HS-5 (cell line): ENCODE measurements around the gene NPR1.
"Not testable (repeated sequence)": the region's sequence is repeated elsewhere in the genome, so short reads cannot be mapped to it uniquely, and the experiment has no call there.

ENCODE experiments used
- DNase-seq: peaks from one replicate; pipeline ENCODE4 v3.0.0-alpha.2; 2012; ENCODE audit warnings: low read depth

Gene NPR1

GRCh38 chr1:153682730-153683129 is 4.2 kb downstream of the NPR1 start:
- DNase-seq, result no peak

GRCh38 chr1:153683854-153684253 is 5.4 kb downstream of the NPR1 start:
- no peak for DNase-seq

- DNase-seq, result no peak
These were observed 6.4 kb downstream of the NPR1 start for GRCh38 chr1:153684892-153685291.

DNA sequence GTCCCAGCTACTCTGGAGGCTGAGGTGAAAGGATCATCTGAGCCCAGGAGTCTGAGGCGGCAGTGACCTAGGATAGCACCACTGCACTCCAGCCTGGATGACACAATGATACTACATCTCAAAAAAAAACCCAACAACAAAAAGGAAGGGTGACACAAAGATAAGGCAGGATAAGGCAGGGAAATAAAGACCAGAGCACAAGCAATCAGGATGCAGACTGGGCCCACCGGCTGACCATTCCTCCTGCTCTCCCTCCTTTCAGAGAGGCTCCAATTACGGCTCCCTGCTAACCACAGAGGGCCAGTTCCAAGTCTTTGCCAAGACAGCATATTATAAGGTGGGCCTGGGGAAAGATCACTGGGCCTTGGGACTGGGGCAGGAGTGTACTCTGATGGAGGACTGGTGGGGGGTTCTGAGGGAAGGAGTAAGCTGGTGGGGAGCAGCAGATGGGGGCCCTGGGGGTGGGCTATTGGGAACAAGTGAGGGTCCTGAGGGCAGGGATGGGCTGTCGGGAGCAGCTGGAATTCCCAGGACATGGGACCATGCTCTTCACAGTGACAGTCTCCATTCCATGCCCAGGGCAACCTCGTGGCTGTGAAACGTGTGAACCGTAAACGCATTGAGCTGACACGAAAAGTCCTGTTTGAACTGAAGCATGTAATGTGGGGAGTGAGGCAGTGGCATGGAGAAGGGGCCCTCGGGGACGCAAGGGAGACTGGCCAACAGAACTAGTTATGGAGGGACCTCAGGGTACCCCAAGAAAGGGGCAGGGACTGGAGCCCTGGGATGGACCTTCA is 7.3 kb downstream of the NPR1 start:
- no peak for DNase-seq

- no peak for DNase-seq
These were observed 9.0 kb downstream of the NPR1 start for GRCh38 chr1:153687346-153688125.

DNA sequence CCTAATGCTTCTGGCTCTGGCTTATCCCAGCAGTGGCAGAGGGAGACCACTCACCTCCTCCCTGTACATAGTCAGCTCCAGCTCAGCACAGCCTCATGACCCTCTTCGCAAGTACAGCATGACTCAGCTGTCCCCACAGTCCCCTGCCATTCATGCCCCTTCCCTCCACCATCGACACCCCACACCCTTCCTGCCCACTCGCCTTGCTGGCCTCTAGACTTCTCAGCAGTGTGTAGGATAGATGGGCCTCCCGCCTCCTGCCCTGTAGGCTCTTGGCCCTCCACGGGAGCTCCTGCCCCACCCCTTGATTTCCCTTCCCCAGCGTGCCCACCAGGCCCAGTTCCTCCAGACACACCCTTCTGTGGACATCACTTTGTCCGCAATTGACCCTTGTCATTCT is 9.8 kb downstream of the NPR1 start:
- DNase-seq, result no peak

- no peak for DNase-seq
These were observed 10.3 kb downstream of the NPR1 start for GRCh38 chr1:153688736-153689328.

GRCh38 chr1:153693466-153693865 is 15.0 kb downstream of the NPR1 start:
- no peak for DNase-seq

- DNase-seq, result no peak
These were observed 18.3 kb downstream of the NPR1 start for GRCh38 chr1:153696741-153697140.

GRCh38 chr1:153697191-153698019 is 18.9 kb downstream of the NPR1 start:
- DNase-seq, result peak; percentile 36

GRCh38 chr1:153698020-153698922 is 19.8 kb downstream of the NPR1 start:
- DNase-seq, result no peak

DNA sequence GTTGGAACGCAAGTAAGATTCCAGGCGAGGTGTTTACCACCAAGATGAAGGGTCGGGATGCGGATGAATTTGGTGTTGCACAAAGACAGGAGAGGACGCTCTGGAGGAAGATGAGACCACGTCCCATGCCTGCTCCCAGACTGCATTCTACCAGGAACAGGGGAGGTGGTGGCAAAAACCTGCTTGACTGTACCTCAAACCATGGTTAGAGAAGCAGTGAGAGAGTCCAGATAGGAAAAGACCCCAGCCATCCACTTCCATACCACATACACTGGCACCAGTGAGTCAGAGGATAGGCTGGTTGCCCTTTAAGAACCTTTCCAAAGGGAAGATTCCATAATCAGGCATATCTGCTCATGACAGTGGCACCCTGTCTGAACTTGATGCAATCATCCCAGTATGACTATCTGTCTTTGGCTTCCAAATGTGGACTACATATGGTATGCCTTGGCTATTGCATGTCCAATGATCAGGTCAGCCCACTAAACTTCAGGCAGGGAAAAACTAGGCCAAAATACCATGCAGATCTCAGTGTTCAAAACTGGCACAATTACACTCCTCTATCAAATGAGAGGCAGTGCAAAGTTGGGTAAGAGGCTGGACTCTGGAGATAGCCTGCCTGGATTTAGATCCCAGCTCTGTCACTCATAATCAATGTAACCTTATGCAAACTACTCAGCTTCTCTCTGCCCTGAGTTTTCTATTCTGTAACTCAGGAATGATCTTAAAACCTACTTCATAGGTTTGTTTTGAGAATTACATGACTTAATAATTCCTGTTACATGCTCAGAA is 20.6 kb downstream of the NPR1 start:
- DNase-seq, result peak; percentile 85

GRCh38 chr1:153699768-153700167 is 21.3 kb downstream of the NPR1 start:
- DNase-seq, result no peak

DNA sequence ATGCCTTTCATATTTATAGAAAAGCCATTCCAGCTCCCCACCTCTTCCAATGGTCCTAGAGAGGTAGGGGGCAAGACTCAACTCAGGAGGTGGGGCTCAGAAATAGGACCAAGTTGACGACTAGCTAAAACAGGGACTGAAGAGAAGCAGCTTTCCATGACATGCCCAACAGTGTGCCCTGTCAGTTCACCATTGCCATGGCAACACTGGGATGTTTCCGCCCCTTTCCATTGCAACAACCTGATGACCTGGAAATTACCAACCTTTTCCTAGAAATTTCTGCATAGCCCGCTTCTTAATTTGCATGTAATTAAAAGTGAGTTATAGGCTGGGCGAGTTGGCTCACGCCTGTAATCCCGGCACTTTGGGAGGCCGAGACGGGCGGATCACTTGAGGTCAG is 27.0 kb downstream of the NPR1 start:
- DNase-seq, result no peak

DNA sequence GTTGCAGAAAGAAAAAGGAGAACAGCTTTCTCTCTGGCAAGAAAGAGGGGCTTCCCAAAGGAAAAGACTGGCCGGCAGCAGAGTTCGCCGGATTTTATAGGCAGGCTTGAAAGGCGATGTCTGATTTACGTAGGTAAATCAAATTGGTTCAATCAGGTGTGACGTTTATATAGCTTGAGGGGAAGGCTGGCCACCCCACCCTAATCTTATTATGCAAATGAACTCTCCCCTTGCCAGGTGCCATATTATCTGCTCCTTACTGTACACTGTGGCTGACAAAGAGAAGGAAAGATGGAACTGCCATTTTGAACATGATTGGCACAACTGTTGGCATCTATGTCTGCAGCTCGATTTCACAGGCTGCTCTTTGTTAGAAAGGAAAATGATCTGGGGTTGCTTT is 32.5 kb downstream of the NPR1 start:
- DNase-seq, result no peak

DNA sequence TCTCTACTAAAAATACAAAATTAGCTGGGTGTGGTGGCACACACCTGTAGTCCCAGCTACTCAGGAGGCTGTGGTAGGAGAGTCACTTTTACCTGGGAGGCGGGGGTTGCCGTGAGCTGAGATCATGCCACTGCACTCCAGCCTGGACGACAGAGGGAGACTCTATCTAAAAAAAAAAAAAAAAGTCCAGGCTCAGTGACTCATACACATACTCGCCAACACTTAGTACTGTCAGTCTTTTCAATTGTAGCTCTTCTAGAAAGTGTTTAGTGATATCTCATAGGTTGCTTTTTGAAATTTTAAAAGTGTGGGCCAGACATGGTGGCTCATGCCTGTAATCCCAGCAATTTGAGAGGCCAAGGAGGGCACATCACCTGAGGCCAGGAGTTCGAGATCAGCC is 37.7 kb downstream of the NPR1 start:
- DNase-seq, result not testable (repeated sequence)

DNA sequence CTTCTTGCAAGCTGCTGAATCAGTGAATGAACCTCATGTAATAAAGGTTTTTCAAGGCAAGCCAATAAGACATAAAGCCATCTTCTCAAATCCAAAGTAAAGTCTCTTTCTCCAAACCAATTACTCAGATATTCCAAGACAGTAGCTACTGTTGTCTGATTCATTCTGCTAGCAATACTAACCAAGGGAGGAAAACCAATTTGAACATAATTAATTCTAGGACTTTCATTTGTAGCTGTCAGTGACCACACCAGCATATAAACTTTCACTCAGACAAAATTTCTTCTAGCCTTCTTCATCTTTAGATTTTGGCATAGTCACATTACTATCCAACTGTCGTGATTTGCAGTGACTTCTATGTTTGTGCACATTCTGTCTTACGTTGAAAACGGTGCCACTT is 38.8 kb downstream of the NPR1 start:
- no peak for DNase-seq

DNA sequence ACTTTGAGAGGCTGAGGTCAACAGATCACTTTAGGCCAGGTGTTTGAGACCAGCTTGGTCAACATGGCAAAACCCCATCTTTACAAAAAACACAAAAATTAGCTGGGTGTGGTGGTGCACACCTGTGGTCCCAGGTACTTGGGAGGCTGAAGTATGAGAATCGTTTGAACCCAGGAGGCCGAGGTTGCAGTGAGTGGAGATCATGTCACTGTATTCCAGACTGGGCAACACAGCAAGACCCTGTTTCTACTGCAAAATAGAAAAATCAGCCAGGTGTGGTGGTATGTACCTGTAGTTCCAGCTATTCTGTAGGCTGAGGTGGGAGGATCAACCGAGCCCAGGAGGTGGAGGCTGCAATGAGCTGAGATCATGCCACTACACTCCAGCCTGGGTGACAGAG is 45.2 kb downstream of the NPR1 start:
- no peak for DNase-seq

DNA sequence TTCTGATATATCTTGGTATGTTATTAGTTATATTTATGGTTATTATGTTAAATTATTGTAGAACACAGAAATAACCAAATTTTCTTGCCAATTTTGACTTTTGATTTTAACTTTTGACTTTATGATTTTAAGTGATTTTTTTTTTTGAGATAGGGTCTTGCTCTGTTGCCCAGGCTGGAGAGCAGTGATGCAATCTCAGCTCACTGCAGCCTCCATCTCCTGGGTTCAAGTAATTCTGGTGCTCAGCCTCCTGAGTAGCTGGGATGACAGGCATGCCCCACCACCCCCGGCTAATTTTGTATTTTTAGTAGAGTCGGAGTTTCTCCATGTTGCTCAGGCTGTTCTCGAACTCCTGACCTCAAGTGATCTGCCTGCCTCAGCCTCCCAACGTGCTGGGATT is 46.1 kb downstream of the NPR1 start:
- not testable (repeated sequence) for DNase-seq
